ENCODE data around the gene CCDC149. TPM values are rescaled to one million over a fixed set of nuclear protein-coding genes. Genes with fewer than 3 reads are reported as not detected.

The CCDC149 gene
- total RNA-seq, 1 experiment from 2014 or later: 3.6 TPM

DNA sequence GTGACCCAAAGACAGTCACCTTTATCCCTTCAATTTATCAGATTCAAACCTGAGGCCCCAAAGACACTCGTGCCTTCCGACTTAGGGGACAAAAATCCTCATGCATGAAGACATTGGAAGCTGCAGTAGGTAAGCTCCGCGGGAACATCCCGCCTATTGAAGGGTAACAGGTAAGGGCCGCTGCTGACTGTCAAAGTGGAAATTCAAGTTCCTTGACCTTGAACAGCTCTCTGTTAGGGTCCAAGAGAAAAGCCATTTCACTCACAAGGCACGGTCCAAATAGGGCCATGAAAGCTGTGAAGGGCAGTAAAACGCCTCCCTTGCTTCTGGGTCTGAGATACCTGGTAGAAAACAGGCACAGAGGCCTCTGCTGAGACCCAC, 34.2 kb downstream of the CCDC149 start:
- no peaks in the 10 kb centered on the region for H3K36me3 ChIP-seq (ENCODE audit: control insufficient read depth, insufficient read depth, low read length)
- no peaks in the 10 kb centered on the region for H3K9me3 ChIP-seq (ENCODE audit: control insufficient read depth, insufficient read depth, low read depth, low read length)
- no peak overlapping the region for H3K27ac ChIP-seq (ENCODE audit: low read length)
- in situ Hi-C loops (cut with HindIII; ENCODE audit: low pct_unique_long_range_greater_than_20kb, low sequenced_read_pairs): no loop called here
- no peaks in the 10 kb centered on the region for H3K4me1 ChIP-seq (ENCODE audit: control insufficient read depth, insufficient read depth, low read length)
- no peak for ATAC-seq
- intact Hi-C loops (cut with micrococcal nuclease; ENCODE audit: unreplicated experiment): no loop called here
- no peak for TF ChIP-seq TCF7L2 (IDR thresholded peaks at IDR 0.05; ENCODE audit: low read depth, low read length)
- TF ChIP-seq, protein P1, sequence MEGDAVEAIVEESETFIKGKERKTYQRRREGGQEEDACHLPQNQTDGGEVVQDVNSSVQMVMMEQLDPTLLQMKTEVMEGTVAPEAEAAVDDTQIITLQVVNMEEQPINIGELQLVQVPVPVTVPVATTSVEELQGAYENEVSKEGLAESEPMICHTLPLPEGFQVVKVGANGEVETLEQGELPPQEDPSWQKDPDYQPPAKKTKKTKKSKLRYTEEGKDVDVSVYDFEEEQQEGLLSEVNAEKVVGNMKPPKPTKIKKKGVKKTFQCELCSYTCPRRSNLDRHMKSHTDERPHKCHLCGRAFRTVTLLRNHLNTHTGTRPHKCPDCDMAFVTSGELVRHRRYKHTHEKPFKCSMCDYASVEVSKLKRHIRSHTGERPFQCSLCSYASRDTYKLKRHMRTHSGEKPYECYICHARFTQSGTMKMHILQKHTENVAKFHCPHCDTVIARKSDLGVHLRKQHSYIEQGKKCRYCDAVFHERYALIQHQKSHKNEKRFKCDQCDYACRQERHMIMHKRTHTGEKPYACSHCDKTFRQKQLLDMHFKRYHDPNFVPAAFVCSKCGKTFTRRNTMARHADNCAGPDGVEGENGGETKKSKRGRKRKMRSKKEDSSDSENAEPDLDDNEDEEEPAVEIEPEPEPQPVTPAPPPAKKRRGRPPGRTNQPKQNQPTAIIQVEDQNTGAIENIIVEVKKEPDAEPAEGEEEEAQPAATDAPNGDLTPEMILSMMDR (IDR thresholded peaks at IDR 0.05): no peak
- no peak for TF ChIP-seq POLR2AphosphoS5 (IDR thresholded peaks at IDR 0.05; ENCODE audit: low read depth, low read length)
- TF ChIP-seq SIN3A (IDR thresholded peaks at IDR 0.05; ENCODE audit: borderline replicate concordance, insufficient read depth, low read depth, low read length): no peak
- TF ChIP-seq, protein P2, sequence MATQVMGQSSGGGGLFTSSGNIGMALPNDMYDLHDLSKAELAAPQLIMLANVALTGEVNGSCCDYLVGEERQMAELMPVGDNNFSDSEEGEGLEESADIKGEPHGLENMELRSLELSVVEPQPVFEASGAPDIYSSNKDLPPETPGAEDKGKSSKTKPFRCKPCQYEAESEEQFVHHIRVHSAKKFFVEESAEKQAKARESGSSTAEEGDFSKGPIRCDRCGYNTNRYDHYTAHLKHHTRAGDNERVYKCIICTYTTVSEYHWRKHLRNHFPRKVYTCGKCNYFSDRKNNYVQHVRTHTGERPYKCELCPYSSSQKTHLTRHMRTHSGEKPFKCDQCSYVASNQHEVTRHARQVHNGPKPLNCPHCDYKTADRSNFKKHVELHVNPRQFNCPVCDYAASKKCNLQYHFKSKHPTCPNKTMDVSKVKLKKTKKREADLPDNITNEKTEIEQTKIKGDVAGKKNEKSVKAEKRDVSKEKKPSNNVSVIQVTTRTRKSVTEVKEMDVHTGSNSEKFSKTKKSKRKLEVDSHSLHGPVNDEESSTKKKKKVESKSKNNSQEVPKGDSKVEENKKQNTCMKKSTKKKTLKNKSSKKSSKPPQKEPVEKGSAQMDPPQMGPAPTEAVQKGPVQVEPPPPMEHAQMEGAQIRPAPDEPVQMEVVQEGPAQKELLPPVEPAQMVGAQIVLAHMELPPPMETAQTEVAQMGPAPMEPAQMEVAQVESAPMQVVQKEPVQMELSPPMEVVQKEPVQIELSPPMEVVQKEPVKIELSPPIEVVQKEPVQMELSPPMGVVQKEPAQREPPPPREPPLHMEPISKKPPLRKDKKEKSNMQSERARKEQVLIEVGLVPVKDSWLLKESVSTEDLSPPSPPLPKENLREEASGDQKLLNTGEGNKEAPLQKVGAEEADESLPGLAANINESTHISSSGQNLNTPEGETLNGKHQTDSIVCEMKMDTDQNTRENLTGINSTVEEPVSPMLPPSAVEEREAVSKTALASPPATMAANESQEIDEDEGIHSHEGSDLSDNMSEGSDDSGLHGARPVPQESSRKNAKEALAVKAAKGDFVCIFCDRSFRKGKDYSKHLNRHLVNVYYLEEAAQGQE (IDR thresholded peaks at IDR 0.05; ENCODE audit: insufficient read depth in 1 of 2, low read depth in 2 of 2, low read length in 1 of 2): no peak
- ChIA-PET POLR2A (no interaction called here), CTCF (no interaction called here)
- BruUV-seq (replicated peaks): no TSS peak
- no peaks in the 10 kb centered on the region for H3K27me3 ChIP-seq (ENCODE audit: control insufficient read depth, insufficient read depth, low read length)
- DNase-seq (ENCODE audit: low read depth, low spot score): no peak
- no peak overlapping the region for H3K4me3 ChIP-seq (ENCODE audit: low read depth in 2 of 2, low read length in 2 of 2)

DNA sequence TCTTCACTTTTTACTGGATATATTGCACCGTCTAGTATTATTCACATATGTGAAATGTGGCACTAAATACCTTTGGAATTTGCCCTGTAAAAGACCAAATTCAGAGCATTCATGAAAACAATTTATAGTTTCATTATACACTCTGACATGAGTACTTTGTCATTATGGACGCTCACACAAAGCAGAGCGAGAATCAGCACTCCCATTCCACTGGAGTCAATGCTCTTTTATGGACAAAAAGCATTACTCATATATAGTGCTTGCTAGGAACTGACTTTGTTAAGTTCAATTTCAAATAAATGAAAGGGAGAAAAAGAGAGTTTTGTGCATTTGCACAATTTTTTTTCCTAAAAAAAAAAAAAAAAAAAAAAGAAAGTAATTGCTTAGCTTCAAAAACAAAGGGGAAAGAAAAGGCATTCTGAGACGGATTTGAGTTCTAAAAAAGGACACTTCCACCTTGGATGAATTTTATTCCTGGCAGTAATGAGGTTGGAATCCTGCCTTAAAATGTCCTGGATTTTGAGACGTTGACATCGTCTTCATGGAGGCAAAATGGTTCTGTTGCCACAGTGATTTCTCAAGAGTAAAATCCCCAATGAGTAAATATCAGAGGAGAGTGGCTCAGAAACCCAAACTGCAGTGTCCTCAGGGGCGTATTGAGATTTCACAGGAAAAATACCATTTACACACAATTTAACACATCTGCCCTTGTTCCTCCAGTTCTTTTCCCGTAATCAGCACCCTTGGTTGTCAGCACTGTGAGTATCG, 34.8 kb downstream of the CCDC149 start:
- in situ Hi-C loops (cut with HindIII; ENCODE audit: low pct_unique_long_range_greater_than_20kb, low sequenced_read_pairs): no loop called here
- Histone ChIP-seq H3K27me3 (ENCODE audit: control insufficient read depth, insufficient read depth, low read length) (no peaks in the 10 kb centered on the region), H3K36me3 (ENCODE audit: control insufficient read depth, insufficient read depth, low read length) (no peaks in the 10 kb centered on the region), H3K4me1 (ENCODE audit: control insufficient read depth, insufficient read depth, low read length) (no peaks in the 10 kb centered on the region), H3K4me3 (ENCODE audit: low read depth in 2 of 2, low read length in 2 of 2) (no peak overlapping the region), H3K27ac (ENCODE audit: low read length) (no peak overlapping the region), H3K9me3 (ENCODE audit: control insufficient read depth, insufficient read depth, low read depth, low read length) (no peaks in the 10 kb centered on the region)
- no peak for ATAC-seq
- TF ChIP-seq, protein P2 (IDR thresholded peaks at IDR 0.05; ENCODE audit: insufficient read depth in 1 of 2, low read depth in 2 of 2, low read length in 1 of 2): no peak
- TF ChIP-seq POLR2AphosphoS5 (IDR thresholded peaks at IDR 0.05; ENCODE audit: low read depth, low read length) (no peak), TCF7L2 (IDR thresholded peaks at IDR 0.05; ENCODE audit: low read depth, low read length) (no peak), SIN3A (IDR thresholded peaks at IDR 0.05; ENCODE audit: borderline replicate concordance, insufficient read depth, low read depth, low read length) (no peak)
- TF ChIP-seq, protein P1 (IDR thresholded peaks at IDR 0.05): no peak
- no TSS peak for BruUV-seq (replicated peaks)
- intact Hi-C loops (cut with micrococcal nuclease; ENCODE audit: unreplicated experiment): no loop called here
- DNase-seq (ENCODE audit: low read depth, low spot score): no peak
- ChIA-PET POLR2A (no interaction called here), CTCF (no interaction called here)

All from Panc1 (cell line).